OCI-LY1 (cell line): Measurements from ENCODE around the gene BTBD19.

Experiments
- EZH2 ChIP-seq: fragments of 200-600 bp; sonication (generic), shearing (Covaris generic); IDR thresholded peaks from 2 replicates; pipeline ENCODE4 v1.8.0; 2017; ENCODE audit warnings: borderline replicate concordance, mixed run types, mild to moderate bottlenecking, antibody characterized with exemption, low read length, moderate library complexity, mixed read lengths
- TF ChIP-seq, protein P1 (sequence below): fragments of 200-600 bp; sonication (generic), shearing (Covaris generic); IDR thresholded peaks from 2 replicates; pipeline ENCODE4 v1.5.1; 2017; ENCODE audit warnings: mild to moderate bottlenecking, antibody characterized with exemption, low read length, moderate library complexity, mixed read lengths

DNA sequence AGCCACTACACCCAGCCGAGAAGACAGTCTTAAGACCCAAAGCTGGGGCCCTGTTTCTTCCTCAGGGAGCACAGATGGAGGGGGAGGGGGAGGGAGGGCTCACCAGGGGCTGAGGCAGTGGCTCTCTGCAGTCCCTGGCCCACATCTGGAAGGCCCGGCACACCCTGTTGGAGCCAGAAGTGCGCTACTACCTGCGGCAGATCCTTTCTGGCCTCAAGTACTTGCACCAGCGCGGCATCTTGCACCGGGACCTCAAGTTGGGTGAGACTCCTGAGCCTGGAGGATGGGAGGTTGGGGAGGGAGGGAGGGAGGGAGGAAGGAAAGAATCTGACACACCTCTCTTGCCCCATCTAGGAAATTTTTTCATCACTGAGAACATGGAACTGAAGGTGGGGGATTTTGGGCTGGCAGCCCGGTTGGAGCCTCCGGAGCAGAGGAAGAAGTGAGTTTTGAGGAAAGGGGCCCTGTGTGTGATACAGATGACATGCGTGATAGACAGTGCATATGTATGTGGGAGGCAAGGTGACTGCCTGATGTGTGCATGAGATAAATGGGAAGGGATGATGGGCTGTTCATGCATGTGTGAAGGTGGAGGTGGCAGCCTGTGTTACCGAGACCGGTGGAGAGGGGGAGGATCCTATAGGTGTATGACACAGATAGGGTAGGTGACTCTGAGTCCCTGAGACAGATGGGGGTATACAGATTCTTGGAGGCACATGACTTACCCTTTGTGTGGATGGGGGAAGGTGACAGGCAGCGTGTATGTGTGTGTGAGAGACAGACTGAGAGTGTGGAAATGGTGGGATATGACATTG is 6.6 kb upstream of the BTBD19 start:
- TF ChIP-seq, protein P1, sequence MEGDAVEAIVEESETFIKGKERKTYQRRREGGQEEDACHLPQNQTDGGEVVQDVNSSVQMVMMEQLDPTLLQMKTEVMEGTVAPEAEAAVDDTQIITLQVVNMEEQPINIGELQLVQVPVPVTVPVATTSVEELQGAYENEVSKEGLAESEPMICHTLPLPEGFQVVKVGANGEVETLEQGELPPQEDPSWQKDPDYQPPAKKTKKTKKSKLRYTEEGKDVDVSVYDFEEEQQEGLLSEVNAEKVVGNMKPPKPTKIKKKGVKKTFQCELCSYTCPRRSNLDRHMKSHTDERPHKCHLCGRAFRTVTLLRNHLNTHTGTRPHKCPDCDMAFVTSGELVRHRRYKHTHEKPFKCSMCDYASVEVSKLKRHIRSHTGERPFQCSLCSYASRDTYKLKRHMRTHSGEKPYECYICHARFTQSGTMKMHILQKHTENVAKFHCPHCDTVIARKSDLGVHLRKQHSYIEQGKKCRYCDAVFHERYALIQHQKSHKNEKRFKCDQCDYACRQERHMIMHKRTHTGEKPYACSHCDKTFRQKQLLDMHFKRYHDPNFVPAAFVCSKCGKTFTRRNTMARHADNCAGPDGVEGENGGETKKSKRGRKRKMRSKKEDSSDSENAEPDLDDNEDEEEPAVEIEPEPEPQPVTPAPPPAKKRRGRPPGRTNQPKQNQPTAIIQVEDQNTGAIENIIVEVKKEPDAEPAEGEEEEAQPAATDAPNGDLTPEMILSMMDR: no peak
- no peak for TF ChIP-seq EZH2
